ENCODE measurements around the gene FXYD5. TPM values are rescaled to one million over a fixed set of nuclear protein-coding genes. Genes with fewer than 3 reads are reported as not detected.

Gene FXYD5
- total and polyA plus RNA-seq, 4 donors: 2.2 to 22.0 (median 7.3) TPM

- no peak for TF ChIP-seq ZBTB33 (IDR thresholded peaks at IDR 0.05)
- no peak for TF ChIP-seq HNF4A (conservative IDR thresholded peaks at IDR 0.05)
- TF ChIP-seq JUND (IDR thresholded peaks at IDR 0.05): no peak
- TF ChIP-seq CTCF (IDR thresholded peaks at IDR 0.05; ENCODE audit: low read depth, low read length, missing input control): no peak
Measured at GRCh38 chr19:35120492-35120891, 34.0 kb upstream of the FXYD5 start (continued).

GRCh38 chr19:35120898-35121297 lies 33.6 kb upstream of the FXYD5 start:
- H3K4me3 ChIP-seq (ENCODE audit: low read depth in 1 of 3, low read length in 3 of 3): no peak overlapping the region
- WGBS: 82% methylated on average over 7 of the region's 7 CpGs
- peaks cover 4 to 19% (median 15%) of the 10 kb centered on the region in 4 donors for H3K4me1 ChIP-seq (ENCODE audit: control insufficient read depth in 4 of 4, insufficient read depth in 4 of 4, low read length in 3 of 4)
- no peak for DNase-seq (ENCODE audit: low spot score)
- H3K9ac ChIP-seq (ENCODE audit: low read depth in 1 of 2, low read length in 2 of 2): no peak overlapping the region
- TF ChIP-seq FOXA2 (IDR thresholded peaks at IDR 0.05): no peak
- no peak for TF ChIP-seq RAD21 (IDR thresholded peaks at IDR 0.05)
- no peak for TF ChIP-seq FOXA1 (IDR thresholded peaks at IDR 0.05)
- TF ChIP-seq HNF4G (IDR thresholded peaks at IDR 0.05): no peak
- no peak for TF ChIP-seq REST (IDR thresholded peaks at IDR 0.05)
- TF ChIP-seq EGR1 (IDR thresholded peaks at IDR 0.05; ENCODE audit: low read depth in 2 of 2): no peak
- TF ChIP-seq YY1 (IDR thresholded peaks at IDR 0.05): no peak
- H3K9me3 ChIP-seq (ENCODE audit: control insufficient read depth in 4 of 4, low read length in 3 of 4): no peaks in the 10 kb centered on the region
- no peaks in the 10 kb centered on the region for H3K36me3 ChIP-seq (ENCODE audit: control insufficient read depth in 4 of 4, insufficient read depth in 3 of 4, low read depth in 1 of 4, low read length in 3 of 4)
- no peak overlapping the region for H3K27ac ChIP-seq (ENCODE audit: low read depth in 1 of 2, low read length in 2 of 2)
- H3K27me3 ChIP-seq (ENCODE audit: control insufficient read depth in 4 of 4, insufficient read depth in 4 of 4, low read length in 3 of 4): no peaks in the 10 kb centered on the region

GRCh38 chr19:35122687-35123551 lies 31.6 kb upstream of the FXYD5 start:
- no peak for DNase-seq (ENCODE audit: low spot score)
- no peak overlapping the region for H3K9ac ChIP-seq (ENCODE audit: low read depth in 1 of 2, low read length in 2 of 2)
- TF ChIP-seq HNF4G (IDR thresholded peaks at IDR 0.05): no peak
- TF ChIP-seq, protein P1, sequence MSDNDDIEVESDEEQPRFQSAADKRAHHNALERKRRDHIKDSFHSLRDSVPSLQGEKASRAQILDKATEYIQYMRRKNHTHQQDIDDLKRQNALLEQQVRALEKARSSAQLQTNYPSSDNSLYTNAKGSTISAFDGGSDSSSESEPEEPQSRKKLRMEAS (IDR thresholded peaks at IDR 0.05): no peak

More at GRCh38 chr19:35122687-35123551, 31.6 kb upstream of the FXYD5 start:
- no peak overlapping the region for H3K4me3 ChIP-seq (ENCODE audit: low read depth in 1 of 3, low read length in 3 of 3)
- peaks cover 4 to 19% (median 15%) of the 10 kb centered on the region in 4 donors for H3K4me1 ChIP-seq (ENCODE audit: control insufficient read depth in 4 of 4, insufficient read depth in 4 of 4, low read length in 3 of 4)
- no peaks in the 10 kb centered on the region for H3K9me3 ChIP-seq (ENCODE audit: control insufficient read depth in 4 of 4, low read length in 3 of 4)
- H3K36me3 ChIP-seq (ENCODE audit: control insufficient read depth in 4 of 4, insufficient read depth in 3 of 4, low read depth in 1 of 4, low read length in 3 of 4): no peaks in the 10 kb centered on the region
- H3K27me3 ChIP-seq (ENCODE audit: control insufficient read depth in 4 of 4, insufficient read depth in 4 of 4, low read length in 3 of 4): no peaks in the 10 kb centered on the region
- WGBS: 92% methylated on average over 19 of the region's 19 CpGs
- H3K27ac ChIP-seq (ENCODE audit: low read depth in 1 of 2, low read length in 2 of 2): no peak overlapping the region

All from liver (tissue), 9 donors.